Measurements from ENCODE around the gene TMC2.
A peak's percentile ranks its signal among the peaks of the same experiment; 100 is the strongest.
"Not testable (repeated sequence)": the region's sequence is repeated elsewhere in the genome, so short reads cannot be mapped to it uniquely, and the experiment has no call there.

TMC2 gene

DNA sequence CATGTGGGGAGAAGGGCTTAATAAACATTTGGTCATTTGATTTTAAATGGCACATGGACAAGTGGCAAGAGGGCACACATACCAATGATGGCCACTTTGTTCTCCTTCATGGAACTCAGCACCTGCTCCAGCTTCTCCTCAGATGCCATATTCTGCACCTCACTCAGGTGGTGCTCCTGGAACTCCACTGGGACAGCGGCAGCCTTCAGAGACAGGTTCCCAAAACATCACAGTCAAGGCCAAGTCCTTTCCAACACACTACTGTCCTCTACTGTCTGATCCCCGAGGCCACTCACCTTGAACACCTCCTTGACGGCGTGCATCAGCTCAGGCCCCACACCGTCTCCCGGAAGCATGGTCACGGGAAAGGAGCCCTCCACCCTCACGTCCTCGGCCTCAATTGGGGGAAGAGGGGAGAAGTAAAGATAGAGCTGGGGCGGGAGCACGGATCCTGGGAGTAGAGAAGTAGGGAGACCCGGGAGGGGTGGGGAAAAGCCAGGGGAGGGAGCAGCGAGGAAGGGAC lies 127.1 kb downstream of the TMC2 start:
- DNase-seq (ENCODE audit: low read depth): no peak

DNA sequence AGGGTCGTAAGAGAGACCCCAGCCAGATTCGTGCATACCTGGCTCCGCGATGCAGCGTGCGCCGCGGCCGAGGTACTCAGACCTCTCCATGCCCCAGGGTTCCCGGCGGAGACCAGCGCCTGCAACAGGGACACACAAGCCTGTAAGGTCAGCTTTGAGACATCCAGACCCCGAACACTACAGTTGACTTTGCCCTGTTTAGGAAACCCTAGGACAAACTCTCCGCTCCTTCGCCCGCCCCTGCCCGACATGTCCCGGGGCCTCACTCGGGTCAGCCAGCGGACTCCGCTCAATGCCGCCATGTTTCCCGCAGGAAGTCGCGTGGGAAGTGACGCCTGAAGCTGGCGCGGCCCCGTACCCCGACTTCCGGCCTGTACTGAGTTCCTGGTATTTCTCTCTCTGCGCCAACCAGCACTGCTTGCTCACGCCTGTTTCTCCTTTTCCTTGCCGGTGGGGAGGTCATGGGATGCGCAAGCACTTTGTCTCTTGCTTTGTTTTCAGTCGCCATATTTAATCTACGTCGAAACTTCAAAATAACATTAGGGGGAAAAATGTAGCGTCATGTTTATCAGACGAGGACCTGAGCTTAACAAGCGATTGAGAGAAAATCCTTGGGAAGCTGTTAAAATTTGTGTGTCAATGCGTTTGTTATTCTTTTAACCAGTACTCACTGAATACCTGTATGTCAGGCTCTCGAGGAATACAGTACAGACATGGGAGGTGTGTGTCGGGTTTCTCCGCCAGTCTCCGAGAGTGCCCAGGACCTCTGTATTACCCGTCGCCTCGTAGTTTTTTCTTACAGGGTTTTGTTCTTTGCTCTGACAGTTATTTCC lies 127.7 kb downstream of the TMC2 start, which contains the start of gene IDH3B:
TSS of gene IDH3B (minus strand) at position 330 of the 833 bp plus-strand sequence. CDS start at position 302, 28 bp downstream.
- DNase-seq (ENCODE audit: low read depth): peak; percentile 84

DNA sequence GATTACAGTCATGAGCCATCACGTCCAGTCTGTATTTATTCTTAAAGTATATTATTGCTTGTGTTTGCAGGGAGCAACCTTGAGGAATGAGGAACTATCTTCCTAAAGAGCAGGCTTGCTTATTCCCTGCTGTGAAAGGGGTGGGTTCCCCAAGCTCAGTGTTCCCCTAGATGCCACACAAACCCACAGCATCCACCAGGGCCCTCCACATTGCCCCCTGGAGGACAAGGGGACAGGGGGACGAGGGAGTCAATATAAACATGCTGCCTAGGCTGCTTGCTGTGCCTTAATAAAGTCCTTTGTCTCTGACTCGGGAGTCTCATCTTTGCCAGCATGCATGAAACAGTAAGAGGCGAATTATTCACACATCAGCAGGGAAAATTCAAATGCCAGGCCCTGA lies 135.6 kb downstream of the TMC2 start:
- no peak for DNase-seq (ENCODE audit: low read depth)

DNA sequence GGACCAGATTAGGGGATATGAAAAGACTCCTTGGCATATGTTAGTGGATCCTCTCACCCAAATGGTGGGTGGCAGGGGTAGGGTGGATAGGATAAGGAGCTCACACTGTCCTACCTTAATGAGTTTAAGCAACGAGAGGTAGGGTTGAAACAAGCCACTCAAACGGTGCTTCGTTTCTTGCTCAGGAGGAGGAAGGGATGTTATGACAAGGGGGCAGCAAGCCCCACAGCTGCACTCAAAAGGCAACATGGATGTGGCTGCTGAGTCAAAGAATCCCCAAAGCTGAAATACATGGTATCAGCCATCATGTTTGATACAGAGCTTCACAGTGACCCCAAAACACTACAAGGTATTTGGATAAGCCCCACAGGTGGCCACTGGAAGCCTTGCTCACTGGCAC lies 136.1 kb downstream of the TMC2 start:
- DNase-seq (ENCODE audit: low read depth): no peak

DNA sequence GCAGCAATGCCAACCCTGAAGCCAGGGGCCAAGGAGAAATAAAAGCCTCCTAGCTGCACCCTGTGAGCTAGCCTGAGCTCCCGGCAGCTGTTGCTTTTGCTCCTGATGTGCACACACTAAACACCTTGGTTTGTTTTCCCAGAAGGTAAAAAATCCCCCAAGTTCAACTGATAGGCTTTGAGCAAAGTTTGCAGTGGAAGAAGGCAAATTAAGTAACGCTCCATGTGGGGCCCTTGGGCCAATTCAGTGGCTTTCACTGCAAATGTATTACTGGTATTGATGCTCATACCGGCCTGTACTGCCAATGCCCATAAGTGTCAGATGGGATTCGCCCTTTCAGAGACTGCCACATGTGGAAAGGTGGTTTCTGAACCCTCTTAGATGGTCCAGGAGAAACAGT lies 137.1 kb downstream of the TMC2 start:
- DNase-seq (ENCODE audit: low read depth): no peak

DNA sequence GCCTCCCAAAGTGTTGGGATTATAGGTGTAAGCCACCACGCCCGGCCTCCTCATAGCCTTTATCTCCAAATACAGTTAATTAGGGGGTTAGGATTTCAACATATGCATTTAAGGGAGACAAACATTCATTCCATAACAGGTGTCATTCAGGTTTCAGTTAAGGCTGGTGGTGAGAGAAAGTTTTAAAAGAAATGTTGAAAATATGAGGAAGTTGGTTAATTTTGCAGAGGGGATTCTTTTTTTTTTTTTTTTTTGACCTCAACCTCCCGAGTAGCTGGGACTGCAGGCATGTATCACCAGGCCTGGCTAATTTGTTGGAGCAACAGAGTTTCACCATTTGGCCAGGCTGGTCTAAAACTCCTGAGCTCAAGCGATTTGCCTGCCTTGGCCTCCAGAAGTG lies 143.7 kb downstream of the TMC2 start:
- no peak for DNase-seq (ENCODE audit: low read depth)

DNA sequence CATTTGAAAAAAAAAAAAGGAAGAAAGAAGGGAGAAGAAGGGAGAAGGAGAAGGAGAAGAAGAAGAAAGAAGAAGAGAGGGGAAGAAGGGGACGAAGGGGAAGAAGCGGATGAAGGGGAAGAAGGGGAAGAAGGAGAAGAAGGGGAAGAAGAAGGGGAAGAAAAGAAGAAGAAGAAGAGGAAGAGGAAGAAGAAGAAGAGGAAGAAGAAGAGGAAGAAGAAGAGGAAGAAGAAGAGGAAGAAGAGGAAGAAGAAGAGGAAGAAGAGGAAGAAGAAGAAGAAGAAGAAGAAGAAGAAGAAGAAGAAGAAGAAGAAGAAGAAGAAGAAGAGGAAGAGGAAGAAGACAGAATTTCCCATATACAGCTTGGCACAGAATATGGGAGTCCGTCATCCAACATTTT lies 145.7 kb downstream of the TMC2 start:
- DNase-seq (ENCODE audit: low read depth): not testable (repeated sequence)

DNA sequence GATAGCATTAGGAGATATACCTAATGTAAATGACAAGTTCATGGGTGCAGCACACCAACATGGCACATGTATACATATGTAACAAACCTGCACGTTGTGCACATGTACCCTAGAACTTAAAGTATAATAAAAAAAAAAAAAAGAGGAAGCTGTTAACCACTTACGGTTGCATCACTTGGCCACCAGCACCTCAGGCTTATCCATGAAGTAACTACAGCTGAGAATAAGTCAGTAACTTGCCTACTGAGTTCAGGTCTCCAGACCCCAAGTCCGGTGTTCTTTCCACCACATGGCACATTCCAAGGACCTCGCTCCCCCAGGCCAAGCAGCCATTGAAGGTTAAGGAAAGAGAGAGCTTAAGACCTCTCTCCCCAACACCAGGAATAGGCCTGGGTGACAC lies 148.4 kb downstream of the TMC2 start:
- not testable (repeated sequence) for DNase-seq (ENCODE audit: low read depth)

DNA sequence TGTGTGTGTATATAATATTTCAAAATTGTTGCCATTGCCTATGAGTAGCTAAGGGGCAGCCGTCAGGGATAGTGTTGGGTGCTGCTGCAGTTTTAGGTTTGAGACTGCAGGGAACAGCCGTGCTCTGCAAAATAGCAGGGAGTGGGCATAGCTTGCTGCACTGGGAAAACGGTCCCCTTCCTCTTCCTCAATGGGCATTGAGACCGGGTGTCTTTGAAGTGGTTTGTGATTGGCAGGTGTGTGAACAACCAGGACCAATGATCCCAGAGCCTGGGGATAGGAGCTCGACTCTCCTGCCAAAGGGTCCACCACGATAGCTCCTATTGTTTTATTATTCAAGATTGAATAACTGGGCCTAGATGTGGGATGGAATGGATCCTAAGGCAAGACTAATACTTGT lies 151.1 kb downstream of the TMC2 start:
- DNase-seq (ENCODE audit: low read depth): no peak

DNA sequence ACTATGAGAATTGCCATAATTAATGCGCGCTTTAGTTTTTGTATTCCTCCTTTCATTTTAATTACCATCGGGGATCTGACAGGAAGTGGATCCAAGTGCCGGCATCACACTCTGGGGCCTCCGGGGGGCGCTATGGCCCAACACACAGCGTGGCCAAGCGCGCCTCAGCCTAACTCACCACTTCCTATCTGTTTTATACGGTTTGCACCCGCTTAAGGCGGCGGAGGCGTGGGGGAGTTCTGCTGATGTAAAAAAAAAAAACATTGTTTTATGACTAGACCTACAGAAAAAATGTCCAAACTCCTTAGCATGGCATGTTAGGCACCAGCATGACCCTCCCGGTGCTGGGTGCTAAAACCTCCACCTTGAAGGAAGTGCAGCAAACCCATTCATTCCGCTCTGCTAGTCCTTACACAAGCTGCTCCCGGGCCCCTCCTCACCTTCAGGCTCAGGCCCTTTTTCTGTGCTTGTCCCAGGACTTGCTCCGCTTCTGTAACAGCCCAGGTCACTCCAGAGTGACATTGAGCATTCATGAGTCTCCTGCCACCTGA lies 151.7 kb downstream of the TMC2 start:
- DNase-seq (ENCODE audit: low read depth): no peak

DNA sequence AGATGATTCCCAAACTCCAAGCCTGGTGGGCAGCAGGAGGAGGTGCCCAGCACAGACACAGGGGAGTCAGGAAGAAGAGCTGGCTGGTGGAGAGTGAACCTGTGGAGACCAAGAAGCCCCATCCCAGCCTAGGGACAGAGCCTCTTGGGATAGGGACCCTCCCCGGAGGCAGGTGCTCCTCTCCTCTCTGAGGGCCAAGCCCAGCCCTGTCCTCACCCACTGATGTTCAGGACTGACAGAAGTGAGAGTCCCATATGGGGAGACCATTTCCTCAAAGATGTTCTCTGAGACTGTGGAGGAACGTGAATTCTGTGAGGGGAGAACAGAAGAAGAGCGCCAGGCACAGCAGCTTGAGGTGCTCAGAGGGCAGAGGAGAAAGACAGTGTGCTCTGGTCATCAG lies 153.8 kb downstream of the TMC2 start:
- no peak for DNase-seq (ENCODE audit: low read depth)

DNA sequence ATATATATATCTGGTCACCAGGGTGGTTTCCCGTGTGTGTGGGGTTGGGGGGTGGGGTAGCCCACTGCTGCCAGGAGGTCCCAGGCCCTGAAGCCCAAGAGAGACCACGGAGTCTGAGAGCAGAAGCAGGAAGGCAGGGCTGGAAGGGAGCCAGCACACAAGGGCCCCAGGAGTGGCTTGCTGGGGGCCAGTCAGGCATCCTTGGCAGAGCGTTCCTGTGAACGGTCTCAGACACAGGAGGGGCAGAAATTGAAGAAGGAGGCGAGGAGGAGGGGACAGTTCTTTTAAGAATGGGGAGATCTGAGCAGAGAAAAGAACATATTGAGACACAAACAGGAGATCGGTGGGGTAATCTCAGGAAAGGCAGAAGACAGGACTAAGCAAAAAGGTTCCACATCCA lies 154.3 kb downstream of the TMC2 start:
- DNase-seq (ENCODE audit: low read depth): no peak

DNA sequence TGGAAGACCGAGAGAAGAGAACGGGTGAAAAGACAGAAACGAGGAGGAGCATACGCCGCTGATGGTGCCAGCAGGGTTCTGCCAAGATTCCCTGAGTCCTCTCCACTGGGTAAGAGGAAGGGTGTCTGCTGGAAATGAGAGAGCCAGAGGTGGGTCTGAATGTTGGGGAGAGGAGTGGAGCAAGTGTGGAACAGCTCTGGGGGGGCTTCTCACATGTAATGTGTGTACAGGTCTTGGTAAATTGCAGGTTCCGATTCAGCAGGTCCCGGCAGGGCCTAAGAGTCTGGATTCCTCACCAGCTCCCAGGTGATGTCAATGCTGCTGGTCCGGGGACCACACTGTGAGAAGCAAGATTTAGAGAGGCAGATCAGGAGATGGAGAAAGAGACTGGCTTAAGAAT lies 154.8 kb downstream of the TMC2 start:
- DNase-seq (ENCODE audit: low read depth): no peak
